ENCODE data around the gene AFTPH. TPM values are rescaled to one million over a fixed set of nuclear protein-coding genes. Genes with fewer than 3 reads are reported as not detected.

The AFTPH gene
- total RNA-seq, 1 donor from 2014 or later = 16.0 TPM

- no peak overlapping the region for H3K4me3 Mint-ChIP-seq (ENCODE audit: unreplicated experiment)
- Histone ChIP-seq H3K4me3 (ENCODE audit: insufficient read depth, low read depth, low read length) (no peak overlapping the region), H3K9ac (ENCODE audit: low read length) (no peak overlapping the region), H3K9me3 (ENCODE audit: insufficient read depth, low read depth, low read length) (no peaks in the 10 kb centered on the region), H4K20me1 (ENCODE audit: insufficient read depth, low read length) (no peaks in the 10 kb centered on the region), H3K4me2 (ENCODE audit: low read length) (no peak overlapping the region), H3K27me3 (ENCODE audit: insufficient read depth, low read length) (peaks cover 45% of the 10 kb centered on the region), H3K4me1 (ENCODE audit: insufficient read depth, low read length) (no peaks in the 10 kb centered on the region), H3K79me2 (ENCODE audit: insufficient read depth, low read length) (no peaks in the 10 kb centered on the region), H3K36me3 (ENCODE audit: insufficient read depth, low read length) (no peaks in the 10 kb centered on the region), H3K27ac (ENCODE audit: low read depth, low read length) (no peak overlapping the region), H2AFZ (ENCODE audit: low read depth, low read length) (no peak overlapping the region)
- FAIRE-seq = no peak
- TF ChIP-seq CTCF (IDR thresholded peaks at IDR 0.05; ENCODE audit: insufficient read depth, low read depth, low read length) (no peak), EZH2 (IDR thresholded peaks at IDR 0.05; ENCODE audit: insufficient read depth, low read length) (no peak)
- H3K4me1 Mint-ChIP-seq (ENCODE audit: low read depth, unreplicated experiment) = peaks cover 5% of the 10 kb centered on the region
- H3K36me3 Mint-ChIP-seq (ENCODE audit: low read depth, unreplicated experiment) = no peaks in the 10 kb centered on the region
- DNase-seq (ENCODE audit: low read depth) = no peak
- H3K27ac Mint-ChIP-seq (ENCODE audit: unreplicated experiment) = no peak overlapping the region
- H3K27me3 Mint-ChIP-seq (ENCODE audit: low read depth, unreplicated experiment) = peaks cover 17% of the 10 kb centered on the region
- H3K9me3 Mint-ChIP-seq (ENCODE audit: unreplicated experiment) = no peaks in the 10 kb centered on the region
Measured at GRCh38 chr2:64489081-64489751, 34.9 kb upstream of the AFTPH start.

- Histone ChIP-seq H2AFZ (ENCODE audit: low read depth, low read length) (no peak overlapping the region), H3K27me3 (ENCODE audit: insufficient read depth, low read length) (peaks cover 29% of the 10 kb centered on the region), H3K36me3 (ENCODE audit: insufficient read depth, low read length) (no peaks in the 10 kb centered on the region), H3K4me1 (ENCODE audit: insufficient read depth, low read length) (no peaks in the 10 kb centered on the region), H3K9ac (ENCODE audit: low read length) (no peak overlapping the region), H3K27ac (ENCODE audit: low read depth, low read length) (no peak overlapping the region), H4K20me1 (ENCODE audit: insufficient read depth, low read length) (no peaks in the 10 kb centered on the region), H3K9me3 (ENCODE audit: insufficient read depth, low read depth, low read length) (no peaks in the 10 kb centered on the region), H3K79me2 (ENCODE audit: insufficient read depth, low read length) (no peaks in the 10 kb centered on the region), H3K4me3 (ENCODE audit: insufficient read depth, low read depth, low read length) (no peak overlapping the region), H3K4me2 (ENCODE audit: low read length) (no peak overlapping the region)
- TF ChIP-seq CTCF (IDR thresholded peaks at IDR 0.05; ENCODE audit: insufficient read depth, low read depth, low read length) (no peak), EZH2 (IDR thresholded peaks at IDR 0.05; ENCODE audit: insufficient read depth, low read length) (no peak)
- H3K4me1 Mint-ChIP-seq (ENCODE audit: low read depth, unreplicated experiment) = peaks cover 5% of the 10 kb centered on the region
- DNase-seq (ENCODE audit: low read depth) (peak; percentile 24), FAIRE-seq (no peak)
- no peak overlapping the region for H3K4me3 Mint-ChIP-seq (ENCODE audit: unreplicated experiment)
- H3K27me3 Mint-ChIP-seq (ENCODE audit: low read depth, unreplicated experiment) = peaks cover 2% of the 10 kb centered on the region
- H3K9me3 Mint-ChIP-seq (ENCODE audit: unreplicated experiment) = no peaks in the 10 kb centered on the region
- no peak overlapping the region for H3K27ac Mint-ChIP-seq (ENCODE audit: unreplicated experiment)
- no peaks in the 10 kb centered on the region for H3K36me3 Mint-ChIP-seq (ENCODE audit: low read depth, unreplicated experiment)
Measured at GRCh38 chr2:64491426-64491825, 32.7 kb upstream of the AFTPH start.

- no peaks in the 10 kb centered on the region for H4K20me1 ChIP-seq (ENCODE audit: insufficient read depth, low read length)
- H3K4me3 ChIP-seq (ENCODE audit: insufficient read depth, low read depth, low read length) = no peak overlapping the region
- no peak overlapping the region for H3K27ac ChIP-seq (ENCODE audit: low read depth, low read length)
- FAIRE-seq = no peak
- H3K36me3 ChIP-seq (ENCODE audit: insufficient read depth, low read length) = no peaks in the 10 kb centered on the region
- Mint-ChIP-seq H3K27me3 (ENCODE audit: low read depth, unreplicated experiment) (peaks cover 4% of the 10 kb centered on the region), H3K4me3 (ENCODE audit: unreplicated experiment) (no peak overlapping the region), H3K9me3 (ENCODE audit: unreplicated experiment) (no peaks in the 10 kb centered on the region), H3K4me1 (ENCODE audit: low read depth, unreplicated experiment) (peaks cover 5% of the 10 kb centered on the region), H3K27ac (ENCODE audit: unreplicated experiment) (no peak overlapping the region), H3K36me3 (ENCODE audit: low read depth, unreplicated experiment) (no peaks in the 10 kb centered on the region)
- DNase-seq (ENCODE audit: low read depth) = no peak
- TF ChIP-seq EZH2 (IDR thresholded peaks at IDR 0.05; ENCODE audit: insufficient read depth, low read length) = no peak
- no peak for TF ChIP-seq CTCF (IDR thresholded peaks at IDR 0.05; ENCODE audit: insufficient read depth, low read depth, low read length)
- H2AFZ ChIP-seq (ENCODE audit: low read depth, low read length) = no peak overlapping the region
- H3K79me2 ChIP-seq (ENCODE audit: insufficient read depth, low read length) = no peaks in the 10 kb centered on the region
- no peaks in the 10 kb centered on the region for H3K9me3 ChIP-seq (ENCODE audit: insufficient read depth, low read depth, low read length)
- H3K27me3 ChIP-seq (ENCODE audit: insufficient read depth, low read length) = peaks cover 30% of the 10 kb centered on the region
- no peak overlapping the region for H3K9ac ChIP-seq (ENCODE audit: low read length)
- H3K4me1 ChIP-seq (ENCODE audit: insufficient read depth, low read length) = no peaks in the 10 kb centered on the region
- no peak overlapping the region for H3K4me2 ChIP-seq (ENCODE audit: low read length)
Measured at GRCh38 chr2:64492272-64492671, 31.9 kb upstream of the AFTPH start.

Data from astrocyte (in vitro differentiated cells and primary cell).